LHCN-M2 (cell line): ENCODE data around the gene ACSS1. TPM values are rescaled to one million over a fixed set of nuclear protein-coding genes. Genes with fewer than 3 reads are reported as not detected.

ENCODE experiments used
- DNase-seq: peaks from one replicate; pipeline ENCODE4 v3.0.0-alpha.2; 2012; ENCODE audit warnings: low read depth
- total RNA-seq: library from RNA; depleted of rRNA; stranded (reverse); fragments of >200 nt; gene quantifications from 2 replicates; pipeline ENCODE4 v1.2.3, GENCODE V29; 2014

Gene ACSS1
- total RNA-seq, 1 experiment from 2014 or later = 0.75 TPM

GRCh38 chr20:25032478-25033264 is 25.3 kb downstream of the ACSS1 start:
- DNase-seq = no peak

GRCh38 chr20:25032065-25032477 is 25.9 kb downstream of the ACSS1 start:
- no peak for DNase-seq

- DNase-seq = no peak
Measured at GRCh38 chr20:25031241-25031640, 26.7 kb downstream of the ACSS1 start.

DNA sequence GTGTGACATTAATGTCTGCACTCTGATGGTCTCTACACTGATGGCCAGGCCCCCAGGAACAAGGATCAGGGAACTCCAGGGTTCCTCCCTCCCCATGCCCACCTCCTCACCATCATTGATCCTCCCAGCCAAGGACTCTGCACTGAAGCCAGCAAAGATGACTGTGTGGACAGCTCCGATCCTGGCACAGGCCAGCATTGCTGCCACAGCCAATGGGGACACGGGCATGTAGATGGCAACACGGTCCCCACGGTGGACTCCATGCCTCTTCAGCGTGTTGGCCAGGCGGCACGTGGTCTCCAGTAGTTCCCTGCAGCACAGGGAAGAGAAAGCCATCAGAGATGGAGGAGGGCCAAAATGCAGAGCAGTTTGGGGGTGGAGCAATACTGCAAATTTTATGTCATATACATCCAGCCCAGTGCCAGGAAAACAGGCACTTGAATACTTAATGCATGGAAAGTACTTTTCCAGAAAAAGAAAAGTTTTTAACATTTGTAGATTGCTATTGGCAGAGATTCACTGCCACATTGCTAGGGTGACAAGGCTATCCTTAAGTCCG is 27.2 kb downstream of the ACSS1 start:
- DNase-seq = no peak

DNA sequence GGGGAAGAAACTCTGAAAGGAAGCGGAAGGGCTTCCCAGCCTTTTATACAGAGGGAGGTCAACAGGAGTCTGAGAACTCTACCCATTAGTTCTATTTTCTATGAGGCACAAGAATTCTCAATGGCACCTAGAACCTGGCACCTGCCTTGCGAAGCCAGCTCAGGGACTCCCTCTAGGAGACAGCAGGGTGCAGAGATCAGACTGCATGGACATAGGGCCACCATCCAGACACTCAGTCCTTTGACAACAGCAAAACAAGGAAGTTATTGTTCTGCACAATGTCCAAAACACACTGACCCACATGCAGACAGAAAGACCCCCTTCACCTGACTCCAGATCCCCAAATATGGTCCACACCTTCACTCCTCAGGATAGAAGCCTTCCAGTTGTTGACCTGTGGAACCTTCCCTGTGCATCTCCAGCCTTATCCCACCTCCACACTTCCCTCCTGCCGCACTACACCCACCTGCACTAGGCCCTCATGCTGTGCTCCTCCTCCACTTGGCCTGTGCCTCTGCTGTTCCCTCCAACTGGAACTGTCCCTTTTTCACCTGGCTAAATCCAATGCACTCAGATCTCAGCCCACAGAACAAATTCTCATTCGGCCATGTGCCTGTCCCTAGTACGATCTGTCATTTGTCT is 27.8 kb downstream of the ACSS1 start:
- no peak for DNase-seq

DNA sequence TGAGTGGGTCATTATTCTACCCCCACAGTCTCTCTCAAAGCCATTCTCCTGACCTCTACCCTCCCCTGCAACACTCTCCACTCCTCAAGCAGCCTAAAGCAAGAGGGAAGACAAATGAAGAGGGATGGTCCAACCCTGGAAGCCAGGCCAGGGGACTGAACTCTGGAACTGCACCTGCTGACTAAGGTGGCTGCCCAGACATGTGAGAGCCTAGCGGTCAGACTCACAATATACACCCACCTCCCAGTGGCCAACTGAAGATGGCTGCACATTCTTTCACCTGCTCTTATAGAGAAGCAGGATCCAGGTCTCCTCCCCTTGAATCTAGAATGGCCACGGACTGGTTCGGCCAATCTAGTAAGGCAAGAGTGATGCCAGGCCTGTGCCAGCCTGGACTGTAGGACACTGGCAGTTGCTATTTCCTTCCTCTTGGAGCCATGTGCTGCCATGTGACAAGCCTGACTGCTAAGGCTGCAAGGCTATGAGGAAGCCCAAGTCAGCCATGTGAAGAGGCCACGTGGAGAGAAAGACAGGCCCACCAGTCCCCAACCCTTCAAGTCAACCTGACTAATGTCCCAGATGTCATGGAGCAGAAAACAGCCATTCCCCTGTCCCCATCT is 31.8 kb downstream of the ACSS1 start:
- DNase-seq = no peak

DNA sequence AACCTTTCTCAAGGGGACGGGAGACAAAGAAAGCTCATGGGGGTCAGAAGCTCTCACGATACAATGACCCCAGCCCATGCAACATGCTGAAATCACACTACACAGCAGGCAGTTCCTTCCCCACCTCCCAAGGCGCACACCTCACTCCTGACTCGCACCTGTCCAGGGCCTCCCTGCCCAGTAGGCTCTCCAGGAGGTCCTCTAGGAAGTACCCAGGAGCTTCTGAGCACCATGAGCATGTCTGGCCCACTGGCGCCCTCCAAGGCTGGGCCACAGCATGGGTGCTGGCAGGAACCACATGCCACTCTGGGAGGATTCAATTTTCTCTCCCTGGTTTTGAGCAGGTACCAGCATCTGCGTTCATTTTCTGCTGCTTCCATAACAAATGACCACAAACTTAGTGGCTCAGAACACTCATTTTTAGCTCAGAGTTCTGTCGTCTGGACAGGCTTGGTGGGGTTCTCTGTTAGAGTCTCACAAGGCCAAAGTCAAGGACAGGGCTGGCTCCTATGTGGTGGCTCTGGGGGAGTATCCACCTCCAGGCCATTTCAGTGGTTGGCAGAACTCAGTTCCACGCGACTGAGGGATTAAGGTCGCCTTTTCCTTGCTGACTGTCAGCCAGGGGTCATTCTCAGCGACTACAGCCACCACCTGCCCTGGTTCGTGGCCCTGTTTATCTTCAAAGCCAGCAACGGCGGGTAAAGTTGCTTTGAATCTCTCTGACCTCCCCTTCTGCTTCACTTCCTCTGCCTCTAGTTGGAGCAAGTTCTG is 32.7 kb downstream of the ACSS1 start:
- no peak for DNase-seq

DNA sequence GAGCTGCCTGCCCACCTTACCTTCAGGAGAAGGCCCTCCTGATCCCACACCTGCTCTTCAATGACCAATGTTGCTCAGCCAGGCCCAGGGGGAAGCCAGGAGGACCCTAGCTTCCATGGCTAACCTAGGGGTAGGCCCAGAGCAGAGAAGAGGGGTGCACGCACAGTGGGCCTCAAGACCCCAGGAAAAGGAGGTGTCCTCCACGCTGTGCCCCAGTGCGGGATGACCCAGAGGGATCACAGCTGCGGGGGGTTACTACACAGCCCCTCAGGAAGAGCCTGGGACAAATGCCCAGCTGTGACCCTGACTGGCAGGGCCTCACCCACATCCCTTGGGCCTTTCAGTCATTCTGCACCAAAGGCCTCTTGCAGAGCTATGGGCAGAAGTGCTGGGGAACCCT is 33.8 kb downstream of the ACSS1 start:
- DNase-seq = no peak

DNA sequence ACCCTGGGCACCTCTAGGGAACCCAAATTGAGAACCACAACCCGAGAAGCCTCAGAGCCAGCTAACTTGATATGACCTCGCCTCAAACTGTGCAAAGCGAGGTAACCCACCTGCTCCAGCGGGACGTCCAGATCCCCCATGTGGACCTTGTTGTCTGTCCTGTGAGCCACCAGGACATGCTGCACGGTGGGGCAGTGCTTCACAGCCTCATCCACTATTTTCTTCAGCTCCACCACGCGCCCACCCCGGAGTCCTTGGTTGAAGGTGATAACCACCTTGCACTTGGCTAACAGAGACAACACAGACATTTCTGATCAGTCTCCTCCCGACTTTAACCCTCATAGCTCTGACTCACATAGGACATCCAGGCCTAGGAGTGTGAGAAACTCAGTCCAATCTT is 34.6 kb downstream of the ACSS1 start:
- DNase-seq = no peak

GRCh38 chr20:25022680-25023079 is 35.3 kb downstream of the ACSS1 start:
- DNase-seq = no peak

- no peak for DNase-seq
Measured at GRCh38 chr20:25021336-25021735, 36.6 kb downstream of the ACSS1 start.

GRCh38 chr20:25020901-25021301 is 37.0 kb downstream of the ACSS1 start:
- no peak for DNase-seq

GRCh38 chr20:25020345-25020744 is 37.6 kb downstream of the ACSS1 start:
- DNase-seq = no peak

DNA sequence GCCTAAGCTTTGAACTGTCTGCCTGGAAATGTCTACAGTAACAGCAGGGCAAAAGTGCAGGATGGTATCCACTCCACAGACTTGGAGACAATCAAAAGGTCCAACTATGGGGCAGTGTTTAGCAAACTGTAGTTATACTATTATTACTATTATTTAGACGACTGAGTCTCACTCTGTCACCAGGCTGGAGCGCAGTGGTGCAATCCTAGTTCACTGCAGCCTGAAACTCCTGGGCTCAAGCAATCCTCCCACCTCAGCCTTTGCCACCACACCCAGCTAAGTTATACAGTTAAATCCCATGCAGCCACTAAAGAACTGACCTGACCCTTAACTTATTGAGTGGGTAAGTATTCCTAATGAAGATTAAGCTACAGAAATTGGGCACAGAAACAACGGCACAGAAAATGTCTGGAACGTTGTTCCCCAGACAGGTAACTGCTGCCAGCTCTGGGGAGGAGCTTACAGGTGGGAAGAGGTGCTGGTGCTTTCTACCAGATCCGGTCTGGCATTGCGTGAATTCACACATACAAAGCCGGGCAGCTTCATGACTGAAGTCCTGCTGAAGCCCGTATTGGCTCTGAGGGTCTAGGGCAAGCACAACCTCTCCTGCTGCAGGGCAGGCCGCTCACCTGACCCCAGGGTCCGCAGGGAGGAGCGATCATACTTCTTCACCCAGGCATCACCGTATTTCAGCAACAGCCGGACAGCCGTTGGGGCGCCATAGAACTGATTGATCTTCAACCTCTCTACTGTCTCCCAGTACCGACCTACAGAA is 38.4 kb downstream of the ACSS1 start:
- no peak for DNase-seq

DNA sequence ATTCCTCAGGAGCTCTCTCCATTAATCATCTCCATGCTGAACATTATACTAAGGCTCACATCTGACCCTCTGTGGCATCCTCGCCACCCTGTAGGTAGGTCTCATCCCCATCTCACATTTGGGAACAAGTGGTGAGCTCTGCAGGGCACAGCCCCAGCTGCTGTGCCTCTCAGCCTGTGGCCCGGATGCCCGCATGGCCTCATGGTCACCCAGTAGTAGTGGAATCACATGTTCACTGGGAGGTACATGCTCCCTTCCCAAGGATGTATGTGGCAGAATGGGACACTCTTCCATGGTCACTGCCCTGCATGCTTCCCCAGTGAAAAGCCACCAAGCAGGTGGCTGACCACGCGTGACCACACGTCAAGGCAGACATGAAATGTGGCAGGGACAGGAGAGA is 39.1 kb downstream of the ACSS1 start:
- DNase-seq = no peak

- no peak for DNase-seq
Measured at GRCh38 chr20:25018425-25018824, 39.5 kb downstream of the ACSS1 start.

DNA sequence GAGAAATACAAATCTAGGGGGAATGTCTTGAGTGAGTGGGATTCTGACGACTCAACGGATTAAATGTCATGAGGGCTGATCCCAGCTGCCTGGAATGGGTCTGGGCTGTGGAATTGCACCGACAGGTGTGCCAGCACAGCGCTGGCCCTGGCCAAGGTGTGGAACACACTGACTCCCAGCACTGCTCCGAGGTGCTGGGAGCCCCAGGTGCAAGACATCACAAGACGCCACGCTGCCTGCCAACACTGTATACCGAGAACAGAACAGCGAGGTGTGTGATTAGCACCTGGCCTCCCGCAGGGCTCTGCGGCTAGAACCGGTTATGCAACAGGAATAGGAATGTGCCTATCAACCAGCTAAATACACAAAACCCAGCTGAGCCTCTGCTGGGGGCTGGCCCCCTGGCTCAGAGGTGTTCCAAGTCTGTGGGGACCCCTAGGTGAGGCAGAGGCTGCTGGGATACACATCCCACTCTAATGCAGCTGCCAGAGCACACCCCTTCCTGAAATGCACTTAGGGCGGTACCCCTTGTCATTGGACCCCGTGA is 40.6 kb downstream of the ACSS1 start:
- no peak for DNase-seq

DNA sequence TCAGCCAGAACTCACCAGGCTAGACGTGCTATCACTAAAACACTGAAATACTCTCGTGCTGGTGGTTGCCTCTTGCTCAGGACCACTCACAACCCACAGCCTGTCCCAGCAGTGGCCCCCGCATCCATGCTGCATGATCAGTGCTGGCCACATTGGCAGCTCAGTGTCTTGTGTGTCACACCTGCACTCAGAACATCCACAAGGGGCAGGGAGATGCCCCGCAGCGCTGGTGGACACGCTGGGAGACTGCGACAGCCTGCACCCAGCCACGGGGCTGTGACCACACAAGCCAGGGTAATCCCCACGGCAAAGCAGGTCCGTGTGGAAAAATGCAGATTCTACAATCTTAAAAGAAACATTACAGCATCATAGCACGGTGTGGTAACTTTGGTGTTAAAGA is 41.5 kb downstream of the ACSS1 start:
- DNase-seq = no peak

GRCh38 chr20:25015986-25016385 is 42.0 kb downstream of the ACSS1 start:
- no peak for DNase-seq

GRCh38 chr20:25014816-25015215 is 43.1 kb downstream of the ACSS1 start:
- DNase-seq = no peak
